Trophoblast cell (in vitro differentiated cells and primary cell): ENCODE results near the gene LMLN.

Experiments
- DNase-seq, 2 donors: peaks; one replicate each; pipeline ENCODE4 v3.0.0-alpha.2; 2016
- H2AFZ ChIP-seq: 2 replicates; pipeline ENCODE4 v1.6.1; 2013; ENCODE audit warnings: low read length, moderate library complexity, mild to moderate bottlenecking; ENCODE audit not compliant: insufficient read depth, poor library complexity
- H2AK5ac ChIP-seq: 2 replicates; pipeline ENCODE4 v1.6.1; 2013; ENCODE audit warnings: mild to moderate bottlenecking, low read length
- H2BK120ac ChIP-seq: 2 replicates; pipeline ENCODE4 v1.6.1; 2013; ENCODE audit warnings: low read length, mild to moderate bottlenecking, moderate library complexity; ENCODE audit not compliant: insufficient read depth, poor library complexity
- H2BK12ac ChIP-seq: 2 replicates; pipeline ENCODE4 v1.6.1; 2013; ENCODE audit warnings: mild to moderate bottlenecking, low read length, moderate library complexity
- H2BK5ac ChIP-seq: 2 replicates; pipeline ENCODE4 v1.6.1; 2013; ENCODE audit warnings: low read length, low read depth, moderate library complexity, mild to moderate bottlenecking; ENCODE audit not compliant: poor library complexity
- H3K14ac ChIP-seq: 2 replicates; pipeline ENCODE4 v1.6.1; 2013; ENCODE audit warnings: mild to moderate bottlenecking, low read length
- H3K18ac ChIP-seq: 2 replicates; pipeline ENCODE4 v1.6.1; 2013; ENCODE audit warnings: mild to moderate bottlenecking, low read length
- H3K23ac ChIP-seq: 2 replicates; pipeline ENCODE4 v1.6.1; 2013; ENCODE audit warnings: low read length
- H3K27ac ChIP-seq: 2 replicates; pipeline ENCODE4 v1.5.1; 2013; ENCODE audit warnings: low read depth, mild to moderate bottlenecking, inconsistent platforms, low read length, moderate library complexity
- H3K27me3 ChIP-seq: 2 replicates; pipeline ENCODE4 v1.6.1; 2013; ENCODE audit warnings: inconsistent platforms, mild to moderate bottlenecking, low read length, moderate library complexity; ENCODE audit not compliant: insufficient read depth
- H3K36me3 ChIP-seq, 2 experiments: 1 replicate in 1 of 2; 2 replicates in 1 of 2; pipeline ENCODE4 v1.6.1; 2013; ENCODE audit warnings: low read length in 2 of 2, mild to moderate bottlenecking in 2 of 2, moderate library complexity in 1 of 2; ENCODE audit not compliant: insufficient read depth in 2 of 2, control insufficient read depth in 1 of 2
- H3K4ac ChIP-seq: 2 replicates; pipeline ENCODE4 v1.6.1; 2013; ENCODE audit warnings: low read depth, mild to moderate bottlenecking, low read length, moderate library complexity
- H3K4me1 ChIP-seq, 2 experiments: 1 replicate in 1 of 2; 2 replicates in 1 of 2; pipeline ENCODE4 v1.6.1; 2013; ENCODE audit warnings: low read length in 2 of 2, mild to moderate bottlenecking in 2 of 2, moderate library complexity in 1 of 2; ENCODE audit not compliant: insufficient read depth in 2 of 2, control insufficient read depth in 1 of 2
- H3K4me2 ChIP-seq: 2 replicates; pipeline ENCODE4 v1.6.1; 2013; ENCODE audit warnings: inconsistent platforms, mild to moderate bottlenecking, low read length, moderate library complexity
- H3K4me3 ChIP-seq: 2 replicates; pipeline ENCODE4 v1.5.1; 2013; ENCODE audit warnings: mild to moderate bottlenecking, low read depth, low read length, inconsistent platforms
- H3K79me1 ChIP-seq: one replicate; pipeline ENCODE4 v1.6.1; 2013; ENCODE audit warnings: low read length
- H3K79me2 ChIP-seq: 2 replicates; pipeline ENCODE4 v1.6.1; 2013; ENCODE audit warnings: low read length, mild to moderate bottlenecking; ENCODE audit not compliant: control insufficient read depth, insufficient read depth, poor library complexity
- H3K9ac ChIP-seq: 2 replicates; pipeline ENCODE4 v1.6.1; 2013; ENCODE audit warnings: mild to moderate bottlenecking, low read length
- H3K9me3 ChIP-seq: 2 replicates; pipeline ENCODE4 v1.6.1; 2013; ENCODE audit warnings: low read depth, mild to moderate bottlenecking, control low read depth, inconsistent platforms, low read length; ENCODE audit not compliant: insufficient read depth
- H4K12ac ChIP-seq: 2 replicates; pipeline ENCODE4 v1.6.1; 2013; ENCODE audit warnings: low read depth, mild to moderate bottlenecking, low read length, moderate library complexity
- H4K8ac ChIP-seq: 2 replicates; pipeline ENCODE4 v1.6.1; 2013; ENCODE audit warnings: low read depth, mild to moderate bottlenecking, low read length, moderate library complexity
- H4K91ac ChIP-seq: one replicate; pipeline ENCODE4 v1.6.1; 2013; ENCODE audit warnings: low read depth, mild to moderate bottlenecking, low read length, moderate library complexity
- WGBS: extraction: QIAGEN DNeasy Blood & Tissue Kit; methylation state at CpG from one replicate; pipeline ENCODE4 v1.1.7; 2013; ENCODE audit warnings: missing lambda C conversion rate; ENCODE audit not compliant: insufficient read length, insufficient coverage; ENCODE audit errors: extremely low coverage; 5-methylcytosine and 5-hydroxymethylcytosine counted together

Gene LMLN

GRCh38 chr3:197942956-197943556 lies 17.0 kb upstream of the LMLN start:
- no peaks in the 10 kb centered on the region for H3K79me1 ChIP-seq
- H3K14ac ChIP-seq: no peak overlapping the region
- H2AK5ac ChIP-seq: no peak overlapping the region
- H3K4me1 ChIP-seq: no peaks in the 10 kb centered on the region
- no peak overlapping the region for H3K18ac ChIP-seq
- no peak overlapping the region for H2AFZ ChIP-seq
- H3K36me3 ChIP-seq: peaks cover 1 to 2% of the 10 kb centered on the region in 2 experiments
- H3K79me2 ChIP-seq: no peaks in the 10 kb centered on the region
- no peak overlapping the region for H4K91ac ChIP-seq
- no peaks in the 10 kb centered on the region for H3K9me3 ChIP-seq
- no peaks in the 10 kb centered on the region for H3K27me3 ChIP-seq
- no CpG with 5 or more reads among the region's 2 CpGs for WGBS
- H3K23ac ChIP-seq: no peak overlapping the region
- H3K27ac ChIP-seq: no peak overlapping the region
- H3K9ac ChIP-seq: no peak overlapping the region
- no peak overlapping the region for H3K4me3 ChIP-seq
- H2BK5ac ChIP-seq: no peak overlapping the region
- H2BK120ac ChIP-seq: no peak overlapping the region
- H4K8ac ChIP-seq: no peak overlapping the region
- no peak overlapping the region for H3K4ac ChIP-seq
- H4K12ac ChIP-seq: no peak overlapping the region
- H3K4me2 ChIP-seq: no peak overlapping the region
- DNase-seq: peak; percentile 20 to 72
- no peak overlapping the region for H2BK12ac ChIP-seq

GRCh38 chr3:197949191-197949777 lies 10.7 kb upstream of the LMLN start:
- no peak overlapping the region for H3K27ac ChIP-seq
- WGBS: no CpG with 5 or more reads among the region's 17 CpGs
- no peak overlapping the region for H3K4ac ChIP-seq
- H3K4me2 ChIP-seq: peak overlapping the region; percentile 84
- no peak overlapping the region for H2AK5ac ChIP-seq
- H4K8ac ChIP-seq: peak overlapping the region; percentile 75
- DNase-seq: no peak
- no peak overlapping the region for H2BK5ac ChIP-seq
- H2AFZ ChIP-seq: peak overlapping the region; percentile 47
- no peak overlapping the region for H4K91ac ChIP-seq
- H3K4me1 ChIP-seq: peaks cover 0 to 8% of the 10 kb centered on the region in 2 experiments
- H3K23ac ChIP-seq: no peak overlapping the region
- H3K79me2 ChIP-seq: peaks cover 9% of the 10 kb centered on the region
- peaks cover 7% of the 10 kb centered on the region for H3K79me1 ChIP-seq
- H3K4me3 ChIP-seq: peak overlapping the region; percentile 60
- H3K9me3 ChIP-seq: no peaks in the 10 kb centered on the region
- H2BK12ac ChIP-seq: no peak overlapping the region
- H4K12ac ChIP-seq: no peak overlapping the region
- no peak overlapping the region for H3K14ac ChIP-seq
- no peaks in the 10 kb centered on the region for H3K27me3 ChIP-seq
- H3K9ac ChIP-seq: peak overlapping the region; percentile 65
- no peak overlapping the region for H3K18ac ChIP-seq
- H3K36me3 ChIP-seq: peaks cover 25 to 27% of the 10 kb centered on the region in 2 experiments
- H2BK120ac ChIP-seq: no peak overlapping the region

GRCh38 chr3:197949778-197950676 lies 10.0 kb upstream of the LMLN start, which contains the start of gene RPL35A:
Gene RPL35A, plus strand, starts transcription at chr3:197950190. Its CDS starts 778 bp downstream, at chr3:197950968.
- Histone ChIP-seq H3K79me1 (peaks cover 7% of the 10 kb centered on the region), H3K18ac (peak within 1 kb of the TSS; percentile 93), H4K12ac (peak within 1 kb of the TSS; percentile 96), H3K9me3 (no peaks in the 10 kb centered on the region), H3K4me1 (peaks cover 0 to 8% of the 10 kb centered on the region in 2 experiments), H4K91ac (peak within 1 kb of the TSS; percentile 81), H2AFZ (peak within 1 kb of the TSS; percentile 59), H2AK5ac (peak within 1 kb of the TSS; percentile 79), H3K23ac (no peak within 1 kb of the TSS), H2BK12ac (no peak within 1 kb of the TSS), H3K79me2 (peaks cover 9% of the 10 kb centered on the region), H3K36me3 (peaks cover 29 to 32% of the 10 kb centered on the region in 2 experiments), H3K4me3 (peak within 1 kb of the TSS; percentile 78), H3K4ac (peak within 1 kb of the TSS; percentile 99), H4K8ac (peak within 1 kb of the TSS; percentile 94), H3K27me3 (no peaks in the 10 kb centered on the region), H3K9ac (peak within 1 kb of the TSS; percentile 80), H3K4me2 (peak within 1 kb of the TSS; percentile 84), H3K27ac (peak within 1 kb of the TSS; percentile 73), H2BK120ac (peak within 1 kb of the TSS; percentile 63), H2BK5ac (peak within 1 kb of the TSS; percentile 94), H3K14ac (peak within 1 kb of the TSS; percentile 80)
- DNase-seq: peak; percentile 88 to 98
- WGBS: no CpG with 5 or more reads among the region's 36 CpGs

GRCh38 chr3:197950677-197951061 lies 9.3 kb upstream of the LMLN start:
- H2BK5ac ChIP-seq: peak overlapping the region; percentile 9
- peaks cover 32 to 36% of the 10 kb centered on the region in 2 experiments for H3K36me3 ChIP-seq
- H3K23ac ChIP-seq: no peak overlapping the region
- no peak overlapping the region for H4K91ac ChIP-seq
- no peaks in the 10 kb centered on the region for H3K27me3 ChIP-seq
- peaks cover 0 to 8% of the 10 kb centered on the region in 2 experiments for H3K4me1 ChIP-seq
- H3K18ac ChIP-seq: no peak overlapping the region
- H3K4me3 ChIP-seq: peak overlapping the region; percentile 78
- no peak overlapping the region for H2BK12ac ChIP-seq
- peak overlapping the region; percentile 94 for H4K8ac ChIP-seq
- peak overlapping the region; percentile 99 for H3K4ac ChIP-seq
- peak overlapping the region; percentile 80 for H3K14ac ChIP-seq
- H3K4me2 ChIP-seq: peak overlapping the region; percentile 66
- WGBS: no CpG with 5 or more reads among the region's 11 CpGs
- H3K79me1 ChIP-seq: peaks cover 7% of the 10 kb centered on the region
- H2BK120ac ChIP-seq: no peak overlapping the region
- peak overlapping the region; percentile 80 for H3K9ac ChIP-seq
- H2AK5ac ChIP-seq: peak overlapping the region; percentile 47
- H4K12ac ChIP-seq: no peak overlapping the region
- peak overlapping the region; percentile 73 for H3K27ac ChIP-seq
- H3K79me2 ChIP-seq: peaks cover 9% of the 10 kb centered on the region
- no peaks in the 10 kb centered on the region for H3K9me3 ChIP-seq
- H2AFZ ChIP-seq: no peak overlapping the region
- no peak for DNase-seq
